Esophagus (tissue), 2 donors: ENCODE measurements around the gene SAPCD1. TPM values are rescaled to one million over a fixed set of nuclear protein-coding genes. Genes with fewer than 3 reads are reported as not detected.
"Not testable (repeated sequence)": the region's sequence is repeated elsewhere in the genome, so short reads cannot be mapped to it uniquely, and the experiment has no call there.

Experiments
- H3K27ac ChIP-seq, 2 donors: one replicate each; pipeline ENCODE4 v1.5.1; 2013; ENCODE audit warnings: low read depth in 2 of 2, mild to moderate bottlenecking in 2 of 2, inconsistent platforms in 1 of 2, low read length in 1 of 2, moderate library complexity in 1 of 2
- H3K27me3 ChIP-seq, 2 donors: one replicate each; pipeline ENCODE4 v1.6.1; 2013; ENCODE audit warnings: low read length in 2 of 2, control low read depth in 1 of 2, mild to moderate bottlenecking in 1 of 2; ENCODE audit not compliant: insufficient read depth in 2 of 2, control insufficient read depth in 1 of 2
- H3K36me3 ChIP-seq, 2 donors: one replicate each; pipeline ENCODE4 v1.6.1; 2013; ENCODE audit warnings: low read length in 1 of 2; ENCODE audit not compliant: control insufficient read depth in 2 of 2, insufficient read depth in 2 of 2
- H3K4me1 ChIP-seq, 2 donors: one replicate each; pipeline ENCODE4 v1.6.1; 2013; ENCODE audit warnings: low read length in 1 of 2; ENCODE audit not compliant: control insufficient read depth in 2 of 2, insufficient read depth in 2 of 2
- H3K4me3 ChIP-seq, 2 donors: one replicate each; pipeline ENCODE4 v1.5.1; 2013; ENCODE audit warnings: low read length in 2 of 2, mild to moderate bottlenecking in 2 of 2, low read depth in 1 of 2, moderate library complexity in 1 of 2
- H3K9me3 ChIP-seq, 2 donors: one replicate each; pipeline ENCODE4 v1.6.1; 2013; ENCODE audit warnings: mild to moderate bottlenecking in 2 of 2, low read depth in 1 of 2, low read length in 1 of 2, moderate library complexity in 1 of 2; ENCODE audit not compliant: control insufficient read depth in 2 of 2, insufficient read depth in 1 of 2
- WGBS, 2 donors: extraction: QIAGEN DNeasy Blood & Tissue Kit; methylation state at CpG; one replicate each; pipeline ENCODE4 v1.1.7; 2013; 5-methylcytosine and 5-hydroxymethylcytosine counted together
- polyA plus RNA-seq, 2 donors: library from polyadenylated mRNA; stranded (reverse); fragments of 200-250 nt; gene quantifications; one replicate each; pipeline ENCODE4 v1.2.3, GENCODE V29; 2013
- donor health status: healthy with polysubstance abuse.
- donor health status: Bipolar disorder and iron deficiency.

The SAPCD1 gene
- polyA plus RNA-seq, 2 donors = 2.3 to 7.6 TPM

- 91 to 93% methylated on average over 10 of the region's 10 CpGs for WGBS, 2 donors
- not testable (repeated sequence) for H3K36me3 ChIP-seq, H3K4me3 ChIP-seq, H3K27ac ChIP-seq, H3K4me1 ChIP-seq, H3K27me3 ChIP-seq, H3K9me3 ChIP-seq
Observed at GRCh38 chr6:31808599-31808998, 46.1 kb downstream of the SAPCD1 start.

GRCh38 chr6:31811645-31812044 is 49.2 kb downstream of the SAPCD1 start:
- Histone ChIP-seq H3K9me3 (no peaks in the 10 kb centered on the region), H3K4me3 (no peak overlapping the region), H3K27ac (no peak overlapping the region), H3K27me3 (no peaks in the 10 kb centered on the region), H3K36me3 (no peaks in the 10 kb centered on the region), H3K4me1 (peaks cover 0 to 3% of the 10 kb centered on the region in 2 donors)
- 91 to 92% methylated on average over 12 of the region's 12 CpGs for WGBS, 2 donors

- WGBS, 2 donors = 92% methylated on average over 7 of the region's 7 CpGs
- Histone ChIP-seq H3K27me3 (no peaks in the 10 kb centered on the region), H3K9me3 (no peaks in the 10 kb centered on the region), H3K36me3 (no peaks in the 10 kb centered on the region), H3K4me1 (peaks cover 0 to 3% of the 10 kb centered on the region in 2 donors), H3K27ac (peak overlapping the region; percentile 80 to 99), H3K4me3 (no peak overlapping the region)
Observed at GRCh38 chr6:31813465-31813849, 51.0 kb downstream of the SAPCD1 start.

Other genes with a start within 250 kb of the SAPCD1 start
- gene MCCD1, start 233.7 kb upstream of the SAPCD1 start, polyA plus RNA-seq = not detected
- gene DDX39B, start 220.7 kb upstream of the SAPCD1 start, polyA plus RNA-seq = 100 to 1,000 TPM; 181 to 321 TPM
- under 1 TPM; 0.32 to 0.49 TPM for gene ATP6V1G2, start 216.0 kb upstream of the SAPCD1 start, polyA plus RNA-seq
- 10 to 100 TPM; 16.1 to 20.2 TPM for gene NFKBIL1, start 215.0 kb upstream of the SAPCD1 start, polyA plus RNA-seq
- gene LTA, start 190.4 kb upstream of the SAPCD1 start, polyA plus RNA-seq = under 1 TPM; 0.10 to 0.14 TPM
- 1 to 10 TPM in 1 of 2 donors, under 1 TPM in 1; 0.71 to 2.4 TPM for gene TNF, start 187.1 kb upstream of the SAPCD1 start, polyA plus RNA-seq
- 1 to 10 TPM; 1.8 to 3.0 TPM for gene LTB, start 180.2 kb upstream of the SAPCD1 start, polyA plus RNA-seq
- gene LST1, start 176.4 kb upstream of the SAPCD1 start, polyA plus RNA-seq = 1 to 10 TPM; 2.8 to 6.9 TPM
- gene NCR3, start 169.7 kb upstream of the SAPCD1 start, polyA plus RNA-seq = under 1 TPM in 1 of 2 donors, not detected in 1; 0.07 TPM
- gene AIF1, start 147.4 kb upstream of the SAPCD1 start, polyA plus RNA-seq = 10 to 100 TPM in 1 of 2 donors, 1 to 10 TPM in 1; 8.0 to 12.6 TPM
- gene PRRC2A, start 141.9 kb upstream of the SAPCD1 start, polyA plus RNA-seq = 100 to 1,000 TPM in 1 of 2 donors, 10 to 100 TPM in 1; 76.6 to 110 TPM
- 100 to 1,000 TPM; 158 to 259 TPM for gene BAG6, start 110.0 kb upstream of the SAPCD1 start, polyA plus RNA-seq
- gene APOM, start 106.8 kb upstream of the SAPCD1 start, polyA plus RNA-seq = 1 to 10 TPM; 4.3 to 6.0 TPM
- 10 to 100 TPM; 20.6 to 21.1 TPM for gene C6orf47, start 101.9 kb upstream of the SAPCD1 start, polyA plus RNA-seq
- 10 to 100 TPM; 10.2 to 10.4 TPM for gene GPANK1, start 97.7 kb upstream of the SAPCD1 start, polyA plus RNA-seq
- gene CSNK2B, start 96.6 kb upstream of the SAPCD1 start, polyA plus RNA-seq = 100 to 1,000 TPM; 140 to 187 TPM
- gene LY6G5B, start 92.7 kb upstream of the SAPCD1 start, polyA plus RNA-seq = 1 to 10 TPM; 5.3 to 7.4 TPM
- 1 to 10 TPM in 1 of 2 donors, under 1 TPM in 1; 0.76 to 1.1 TPM for gene LY6G5C, start 81.6 kb upstream of the SAPCD1 start, polyA plus RNA-seq
- 10 to 100 TPM; 30.0 to 40.1 TPM for gene ABHD16A, start 59.3 kb upstream of the SAPCD1 start, polyA plus RNA-seq
- gene LY6G6F, start 55.8 kb upstream of the SAPCD1 start, polyA plus RNA-seq = not detected
- 1 to 10 TPM in 1 of 2 donors, under 1 TPM in 1; 0.67 to 1.3 TPM for gene LY6G6D, start 47.3 kb upstream of the SAPCD1 start, polyA plus RNA-seq
- gene LY6G6C, start 40.9 kb upstream of the SAPCD1 start, polyA plus RNA-seq = 10 to 100 TPM; 17.2 to 21.9 TPM
- under 1 TPM; 0.49 to 0.88 TPM for gene MPIG6B, start 39.3 kb upstream of the SAPCD1 start, polyA plus RNA-seq
- 10 to 100 TPM; 46.5 to 73.3 TPM for gene DDAH2, start 33.4 kb upstream of the SAPCD1 start, polyA plus RNA-seq
- 100 to 1,000 TPM; 258 to 412 TPM for gene CLIC1, start 26.1 kb upstream of the SAPCD1 start, polyA plus RNA-seq
- 10 to 100 TPM in 1 of 2 donors, 1 to 10 TPM in 1; 6.3 to 15.8 TPM for gene MSH5, start 22.7 kb upstream of the SAPCD1 start, polyA plus RNA-seq
- gene VWA7, start 14.7 kb downstream of the SAPCD1 start, polyA plus RNA-seq = 1 to 10 TPM in 1 of 2 donors, under 1 TPM in 1; 0.33 to 1.3 TPM
- gene VARS1, start 33.1 kb downstream of the SAPCD1 start, polyA plus RNA-seq = 10 to 100 TPM; 35.7 to 37.3 TPM
- gene LSM2, start 44.3 kb downstream of the SAPCD1 start, polyA plus RNA-seq = 10 to 100 TPM; 25.6 to 42.9 TPM
- under 1 TPM; 0.39 to 0.42 TPM for gene HSPA1L, start 52.6 kb downstream of the SAPCD1 start, polyA plus RNA-seq
- 100 to 1,000 TPM; 105 to 125 TPM for gene HSPA1A, start 52.9 kb downstream of the SAPCD1 start, polyA plus RNA-seq
- 100 to 1,000 TPM in 1 of 2 donors, 10 to 100 TPM in 1; 26.9 to 103 TPM for gene HSPA1B, start 65.1 kb downstream of the SAPCD1 start, polyA plus RNA-seq
- gene NEU1, start 100.2 kb downstream of the SAPCD1 start, polyA plus RNA-seq = 10 to 100 TPM; 13.6 to 14.6 TPM
- gene SLC44A4, start 116.3 kb downstream of the SAPCD1 start, polyA plus RNA-seq = under 1 TPM; 0.19 to 0.33 TPM
- 10 to 100 TPM; 27.2 to 39.6 TPM for gene EHMT2, start 135.0 kb downstream of the SAPCD1 start, polyA plus RNA-seq
- 1 to 10 TPM; 2.4 to 3.6 TPM for gene ZBTB12, start 139.4 kb downstream of the SAPCD1 start, polyA plus RNA-seq
- gene C2, start 165.1 kb downstream of the SAPCD1 start, polyA plus RNA-seq = 1 to 10 TPM; 1.2 to 1.3 TPM
- 10 to 100 TPM; 15.9 to 19.6 TPM for gene CFB, start 183.4 kb downstream of the SAPCD1 start, polyA plus RNA-seq
- gene NELFE, start 196.3 kb downstream of the SAPCD1 start, polyA plus RNA-seq = 10 to 100 TPM; 30.2 to 49.3 TPM
- gene SKIC2, start 196.5 kb downstream of the SAPCD1 start, polyA plus RNA-seq = 10 to 100 TPM; 39.1 to 58.0 TPM
- 10 to 100 TPM; 11.8 to 16.5 TPM for gene DXO, start 209.5 kb downstream of the SAPCD1 start, polyA plus RNA-seq
- 10 to 100 TPM in 1 of 2 donors, 1 to 10 TPM in 1; 6.9 to 13.1 TPM for gene C4A, start 219.4 kb downstream of the SAPCD1 start, polyA plus RNA-seq